HepG2 (cell line): ENCODE results near the gene ODC1. TPM values are rescaled to one million over a fixed set of nuclear protein-coding genes. Genes with fewer than 3 reads are reported as not detected.

ENCODE experiments used
- CEBPG ChIP-seq: IDR thresholded peaks from 2 replicates; pipeline ENCODE4 v1.6.1; 2016
- DPF2 ChIP-seq: sonication (generic); formaldehyde crosslinking; IDR thresholded peaks from 2 replicates; pipeline ENCODE4 v1.4.0; 2020; ENCODE audit warnings: mild to moderate bottlenecking, low read depth, missing genetic modification reagents, borderline replicate concordance
- DZIP1 ChIP-seq: sonication (generic); formaldehyde crosslinking; IDR thresholded peaks from 2 replicates; pipeline ENCODE4 v1.5.0; 2020; ENCODE audit warnings: mild to moderate bottlenecking, missing genetic modification reagents
- ESRRA ChIP-seq: sonication (generic); formaldehyde crosslinking; IDR thresholded peaks from 2 replicates; pipeline ENCODE4 v1.5.1; 2020; ENCODE audit warnings: mild to moderate bottlenecking, low read depth, missing genetic modification reagents
- HMG20A ChIP-seq: IDR thresholded peaks from 2 replicates; pipeline ENCODE4 v1.6.1; 2016; ENCODE audit warnings: borderline replicate concordance
- HNF1A ChIP-seq, 2 experiments: sonication (generic) in 1 of 2; formaldehyde crosslinking in 1 of 2; IDR thresholded peaks; 2 replicates each; pipeline versions ENCODE4 v1.4.0 to v1.6.1; 2016 to 2020; ENCODE audit warnings: borderline replicate concordance in 1 of 2, low read depth in 1 of 2, mild to moderate bottlenecking in 1 of 2, missing genetic modification reagents in 1 of 2
- HOMEZ ChIP-seq: IDR thresholded peaks from 2 replicates; pipeline ENCODE4 v1.6.1; 2016; ENCODE audit warnings: low read depth
- ONECUT2 ChIP-seq: sonication (generic); formaldehyde crosslinking; IDR thresholded peaks from 2 replicates; pipeline ENCODE4 v1.4.0; 2020; ENCODE audit warnings: missing genetic modification reagents
- SKIL ChIP-seq: sonication (generic); formaldehyde crosslinking; IDR thresholded peaks from 2 replicates; pipeline ENCODE4 v1.8.0; 2022; ENCODE audit warnings: missing genetic modification reagents, mild to moderate bottlenecking, moderate library complexity, borderline replicate concordance
- ZBTB4 ChIP-seq: sonication (generic); formaldehyde crosslinking; IDR thresholded peaks from 2 replicates; pipeline ENCODE4 v1.4.0; 2020; ENCODE audit warnings: missing genetic modification reagents, mild to moderate bottlenecking, borderline replicate concordance
- ZC3H13 ChIP-seq: sonication (generic); formaldehyde crosslinking; IDR thresholded peaks from 2 replicates; pipeline ENCODE4 v1.8.1; 2023; ENCODE audit warnings: mild to moderate bottlenecking, missing genetic modification reagents, moderate library complexity
- ZFP41 ChIP-seq: sonication (generic); formaldehyde crosslinking; IDR thresholded peaks from 2 replicates; pipeline ENCODE4 v1.4.0; 2020; ENCODE audit warnings: mild to moderate bottlenecking, missing genetic modification reagents, borderline replicate concordance
- ZNF205 ChIP-seq: IDR thresholded peaks from 2 replicates; pipeline ENCODE4 v1.6.1; 2018; ENCODE audit warnings: missing biosample characterization, missing genetic modification reagents
- ZNF331 ChIP-seq: sonication (generic); formaldehyde crosslinking; IDR thresholded peaks from 2 replicates; pipeline ENCODE4 v1.4.0; 2020; ENCODE audit warnings: missing genetic modification reagents
- polyA plus RNA-seq, 8 experiments: library from polyadenylated mRNA; depleted of rRNA in 3 of 8; stranded (reverse) in 7 of 8; unstranded in 1 of 8; fragments of >200 nt; fragmentation: Illumina TruSeq in 4 of 8; extraction: Trizol in 4 of 8; gene quantifications; 2 replicates each; pipeline versions ENCODE4 v1.2.1 to v1.2.3, GENCODE V29; 2011 to 2016; ENCODE audit warnings: low read depth in 4 of 8, missing spikeins in 1 of 8, mixed read lengths in 1 of 8; ENCODE audit not compliant: insufficient read depth in 1 of 8
- total RNA-seq, 5 experiments: library from RNA; depleted of rRNA; stranded (reverse); fragments of >200 nt; fragmentation: Illumina TruSeq; extraction: Trizol; gene quantifications; 2 replicates each; pipeline ENCODE4 v1.2.3, GENCODE V29; 2016; ENCODE audit warnings: low read depth in 1 of 5

Gene ODC1
- total and polyA plus RNA-seq, 2 of the 13 experiments (the other 11 are each of a cell fraction or from before 2014, with no cell fraction given), result 142 to 371 TPM

- TF ChIP-seq DZIP1 (CRISPR knock-in tag), result no peak
- TF ChIP-seq HOMEZ (CRISPR knock-in tag), result peak; percentile 89
- TF ChIP-seq ZNF331 (CRISPR knock-in tag), result peak; percentile 60; the same call in 1 of the 2 replicates
- TF ChIP-seq ZC3H13 (CRISPR knock-in tag), result no peak
- no peak for TF ChIP-seq ZFP41
- TF ChIP-seq HMG20A, result peak; percentile 99
- TF ChIP-seq ONECUT2 (CRISPR knock-in tag), result 0 out of 2 replicates have a peak, but pooled peaks have one; percentile 40
- peak; percentile 80 for TF ChIP-seq ZNF205 (CRISPR knock-in tag)
- no peak; the same call in 1 of the 2 replicates for TF ChIP-seq DPF2 (CRISPR knock-in tag)
- peak; percentile 81 for TF ChIP-seq HNF1A (IDR thresholded peaks at IDR 0.05; ENCODE audit: low read depth)
- 0 out of 2 replicates have a peak, but pooled peaks have one; percentile 40 for TF ChIP-seq HNF1A (CRISPR knock-in tag; IDR thresholded peaks at IDR 0.05; ENCODE audit: borderline replicate concordance)
- peak; percentile 75 for TF ChIP-seq SKIL
- TF ChIP-seq ESRRA (CRISPR knock-in tag), result no peak
- peak; percentile 96 for TF ChIP-seq CEBPG (CRISPR knock-in tag)
- no peak for TF ChIP-seq ZBTB4 (CRISPR knock-in tag)
These were observed 39.1 kb upstream of the ODC1 start (continued) for GRCh38 chr2:10487081-10487740.
